ENCODE results near the gene TRPV4.

DNA sequence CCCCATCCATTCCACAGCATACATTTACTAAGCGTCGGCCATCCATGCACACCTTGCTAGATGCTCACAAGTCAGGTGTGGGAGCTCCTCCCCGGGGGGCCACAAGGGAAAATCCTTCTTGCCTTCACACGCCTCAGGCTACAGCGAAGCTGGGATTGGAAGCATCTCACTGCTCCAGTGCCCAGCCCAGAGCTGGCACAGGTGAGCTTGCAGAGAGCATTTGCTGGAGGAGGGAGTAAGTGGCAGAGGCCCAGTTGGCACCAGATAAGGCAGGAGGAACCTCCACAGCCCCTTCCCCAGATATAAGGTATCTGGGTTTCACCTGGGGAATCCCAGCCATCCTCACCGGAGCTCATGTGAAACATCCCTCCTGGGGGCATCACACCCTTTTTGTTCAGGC is 1.8 kb downstream of the TRPV4 start:
- no peak for TF ChIP-seq IRF2 (CRISPR knock-in tag; IDR thresholded peaks at IDR 0.05; ENCODE audit: borderline replicate concordance, low read depth)
- TF ChIP-seq, protein P1, sequence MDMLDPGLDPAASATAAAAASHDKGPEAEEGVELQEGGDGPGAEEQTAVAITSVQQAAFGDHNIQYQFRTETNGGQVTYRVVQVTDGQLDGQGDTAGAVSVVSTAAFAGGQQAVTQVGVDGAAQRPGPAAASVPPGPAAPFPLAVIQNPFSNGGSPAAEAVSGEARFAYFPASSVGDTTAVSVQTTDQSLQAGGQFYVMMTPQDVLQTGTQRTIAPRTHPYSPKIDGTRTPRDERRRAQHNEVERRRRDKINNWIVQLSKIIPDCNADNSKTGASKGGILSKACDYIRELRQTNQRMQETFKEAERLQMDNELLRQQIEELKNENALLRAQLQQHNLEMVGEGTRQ (CRISPR knock-in tag; IDR thresholded peaks at IDR 0.05): no peak
- TF ChIP-seq MXD4 (CRISPR knock-in tag; IDR thresholded peaks at IDR 0.05; ENCODE audit: borderline replicate concordance): no peak
- TF ChIP-seq CBFB (CRISPR knock-in tag; IDR thresholded peaks at IDR 0.05; ENCODE audit: low read depth): no peak
